CD4-positive, alpha-beta T cell treated with Interleukin-6 for 4 hours (primary cell): ENCODE results near the gene RIMBP2.

ENCODE experiments used
- DNase-seq: peaks from one replicate; pipeline ENCODE4 v3.0.0-alpha.2; 2020; ENCODE audit warnings: mixed read lengths

Gene RIMBP2

DNA sequence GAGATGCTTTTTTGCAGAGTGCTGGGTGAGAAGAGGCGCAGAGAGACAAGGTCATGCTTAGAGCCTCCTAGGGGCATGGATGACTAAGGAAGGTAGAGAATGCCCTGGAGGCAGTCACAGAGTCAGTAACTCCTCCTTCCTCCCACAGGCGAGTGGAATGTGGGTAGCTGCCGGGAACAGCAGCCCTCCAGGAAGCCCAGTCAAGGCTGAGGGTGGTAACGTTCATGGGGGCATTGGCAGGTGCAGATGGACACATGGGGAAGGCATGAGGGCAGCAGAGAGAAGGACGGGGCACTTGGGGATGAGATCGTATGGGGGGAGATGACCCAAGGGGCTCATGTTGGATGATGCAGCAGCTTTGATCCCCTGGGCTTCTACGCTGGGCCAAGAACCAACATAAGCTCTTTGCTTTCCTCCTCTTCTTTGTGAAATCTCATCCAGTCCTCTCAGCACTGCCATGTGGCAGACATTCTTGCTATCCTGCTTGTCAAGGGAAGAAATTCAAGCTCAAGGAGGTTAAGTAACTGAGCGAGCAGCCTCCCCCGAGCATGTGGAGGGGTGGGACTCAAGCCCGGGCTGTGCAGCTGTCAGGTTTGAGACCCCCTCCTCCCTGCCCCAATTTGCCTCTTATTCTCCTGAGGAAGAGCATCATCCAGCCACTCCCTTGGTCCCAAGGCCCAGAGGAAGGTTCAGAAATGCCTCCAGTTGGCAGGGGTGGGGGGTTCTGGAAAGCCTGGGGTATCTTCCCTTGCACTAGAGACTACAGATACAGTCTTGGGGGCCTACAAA, 190.5 kb downstream of the RIMBP2 start:
- DNase-seq: no peak

- DNase-seq: no peak
These were observed 191.3 kb downstream of the RIMBP2 start for GRCh38 chr12:130524759-130525158.

DNA sequence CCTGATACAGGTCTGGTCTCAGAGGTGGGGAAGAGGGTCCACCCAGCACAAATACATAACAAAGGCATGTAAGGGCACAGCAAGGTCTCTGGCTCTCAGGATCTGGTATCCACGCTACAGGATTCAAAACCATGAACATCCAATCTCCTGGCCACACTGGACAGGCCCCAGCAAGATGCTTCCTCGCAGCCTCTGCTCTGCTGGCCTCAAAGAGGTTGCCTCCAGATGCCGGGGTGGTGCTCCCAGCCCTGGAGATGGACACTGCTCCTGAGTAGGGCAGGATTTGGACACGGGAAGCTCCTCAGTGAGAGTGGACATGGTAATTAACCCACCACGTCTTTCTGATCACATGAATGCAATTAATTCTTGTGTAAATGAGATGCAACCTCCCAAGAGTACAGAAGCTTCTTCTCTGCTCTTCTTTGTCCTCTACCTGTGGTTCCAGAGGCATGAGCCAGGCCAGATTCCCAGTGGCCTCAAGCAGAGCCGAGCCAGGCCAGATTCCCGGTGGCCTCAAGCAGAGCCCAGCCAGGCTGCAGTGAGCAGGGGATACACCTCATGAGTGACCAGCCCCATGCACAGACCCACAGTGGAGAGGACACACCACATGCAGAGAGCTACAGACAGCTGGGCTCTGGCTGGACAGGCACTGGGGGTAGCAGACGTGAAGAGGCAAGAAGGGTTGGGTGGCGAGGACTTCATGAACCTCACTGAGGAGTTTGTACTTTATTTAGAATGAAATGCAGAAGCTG, 192.1 kb downstream of the RIMBP2 start:
- no peak for DNase-seq

DNA sequence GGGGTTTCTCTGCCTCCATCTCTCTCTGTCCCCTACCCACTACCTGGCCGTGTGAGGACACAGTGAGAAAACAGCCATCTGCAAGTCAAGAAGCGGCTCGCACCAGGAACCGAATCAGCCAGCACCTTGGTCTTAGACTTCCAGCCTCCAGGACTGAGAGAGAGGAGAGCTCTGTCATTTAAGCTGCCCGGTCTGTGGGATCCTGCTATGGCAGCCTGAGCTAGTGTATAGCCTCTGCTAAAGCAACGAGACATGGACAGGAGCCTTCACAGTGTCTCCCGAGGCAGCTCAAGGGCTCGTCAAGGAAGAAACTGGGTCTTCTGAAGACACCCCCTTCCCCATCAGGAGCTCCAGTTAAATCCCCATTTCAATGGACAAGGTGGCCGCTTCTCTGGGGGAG, 192.9 kb downstream of the RIMBP2 start:
- DNase-seq: no peak

DNA sequence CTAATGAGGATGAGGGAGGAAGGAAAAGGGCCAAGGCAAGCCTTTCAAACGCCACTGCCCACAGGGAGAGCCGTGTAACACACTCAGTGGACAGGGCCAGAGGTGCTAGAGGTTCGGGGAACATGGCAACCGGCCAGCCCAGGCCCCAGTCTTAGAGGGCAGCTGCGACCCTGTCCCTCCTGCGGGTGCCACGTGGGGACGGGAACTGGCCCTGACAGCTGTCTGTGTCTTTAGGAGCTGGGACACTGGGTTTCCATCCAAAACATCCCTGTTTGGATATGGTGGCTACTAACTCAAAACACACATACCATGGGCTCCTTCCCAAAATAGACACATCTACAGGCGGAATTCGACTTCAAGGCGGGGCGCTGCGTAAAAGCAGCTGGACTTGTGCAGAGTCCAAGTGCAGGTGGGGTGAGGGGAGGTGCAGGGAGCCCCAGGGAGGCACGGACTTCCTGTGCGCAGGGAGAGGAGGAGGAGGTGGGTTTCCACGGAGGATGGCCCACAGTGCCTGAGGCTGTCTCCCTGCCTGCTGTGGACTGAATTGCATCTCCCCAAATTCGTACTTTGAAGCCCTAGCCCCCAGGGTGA, 193.8 kb downstream of the RIMBP2 start:
- DNase-seq: no peak

DNA sequence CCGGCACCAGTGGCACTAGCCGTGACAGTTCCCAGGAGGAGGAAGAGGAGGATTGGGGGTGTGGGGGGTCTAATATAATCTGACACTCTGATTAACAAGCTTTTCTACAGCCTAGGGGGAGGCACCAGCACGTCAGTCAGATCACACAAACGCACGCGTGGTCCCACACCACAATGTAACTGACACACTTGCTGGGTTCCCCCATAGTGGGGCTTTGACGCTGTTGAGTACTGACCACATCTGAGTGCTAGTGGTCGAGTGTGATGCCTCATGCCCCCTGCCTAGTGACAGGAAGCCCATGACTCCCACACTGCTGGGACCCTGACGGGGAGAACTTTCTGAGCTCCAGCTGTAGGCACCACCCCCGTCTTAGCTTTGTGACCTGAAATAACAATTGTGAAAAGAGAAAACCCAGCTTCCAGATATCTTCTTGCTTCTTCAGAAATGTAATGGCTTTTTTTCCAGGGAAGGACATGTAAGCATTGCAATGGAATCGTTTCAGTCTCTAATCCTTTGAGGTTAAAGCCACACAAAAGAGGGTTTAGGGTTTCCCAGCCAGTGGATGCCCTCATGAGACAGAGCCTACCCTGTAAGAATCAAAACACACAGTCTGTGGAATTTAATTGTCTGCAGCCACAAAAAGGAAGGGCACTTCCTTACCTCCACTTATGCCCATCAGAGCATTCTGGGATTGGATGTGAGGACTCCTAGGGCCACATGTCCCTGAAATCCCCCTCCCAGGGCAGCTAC, 194.5 kb downstream of the RIMBP2 start:
- DNase-seq: no peak

DNA sequence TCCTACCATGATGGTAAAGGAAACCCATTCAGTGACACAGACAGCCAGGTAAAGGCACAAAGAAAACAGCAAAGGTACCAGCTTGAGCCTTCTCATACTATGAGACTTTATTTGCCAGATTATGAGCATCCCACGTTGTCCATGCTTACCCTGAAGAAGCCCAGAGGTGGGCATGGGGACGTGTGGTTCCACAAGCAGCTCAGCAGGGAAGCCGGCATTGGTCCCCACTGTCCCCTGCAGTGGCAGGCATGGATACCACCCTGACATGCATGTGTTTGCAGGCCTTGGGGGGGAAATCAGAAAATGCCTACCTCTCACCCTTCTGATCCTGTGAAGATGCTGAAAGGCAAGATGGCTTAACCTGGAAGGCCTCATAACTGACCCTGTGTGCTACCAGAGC, 195.3 kb downstream of the RIMBP2 start:
- DNase-seq: no peak

DNA sequence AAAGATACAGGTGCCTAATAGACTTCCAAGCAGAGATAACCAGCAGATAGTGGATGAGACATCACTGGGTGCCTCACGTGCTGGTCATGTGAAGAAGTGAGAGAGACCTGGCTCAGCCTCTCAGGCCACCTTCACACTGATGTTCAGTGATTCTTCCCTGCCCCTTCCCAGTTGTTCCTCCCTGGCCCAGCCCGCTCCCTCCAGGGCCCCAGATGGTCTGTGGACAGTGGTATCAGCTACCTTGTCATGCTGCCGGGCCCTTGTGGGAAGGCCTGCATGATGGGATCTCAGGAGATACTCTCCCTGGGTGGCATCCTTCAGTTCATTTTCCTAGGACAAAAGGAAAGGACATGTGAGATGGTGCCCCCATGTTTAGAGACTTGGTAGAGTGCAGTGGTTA, 198.5 kb downstream of the RIMBP2 start:
- no peak for DNase-seq

DNA sequence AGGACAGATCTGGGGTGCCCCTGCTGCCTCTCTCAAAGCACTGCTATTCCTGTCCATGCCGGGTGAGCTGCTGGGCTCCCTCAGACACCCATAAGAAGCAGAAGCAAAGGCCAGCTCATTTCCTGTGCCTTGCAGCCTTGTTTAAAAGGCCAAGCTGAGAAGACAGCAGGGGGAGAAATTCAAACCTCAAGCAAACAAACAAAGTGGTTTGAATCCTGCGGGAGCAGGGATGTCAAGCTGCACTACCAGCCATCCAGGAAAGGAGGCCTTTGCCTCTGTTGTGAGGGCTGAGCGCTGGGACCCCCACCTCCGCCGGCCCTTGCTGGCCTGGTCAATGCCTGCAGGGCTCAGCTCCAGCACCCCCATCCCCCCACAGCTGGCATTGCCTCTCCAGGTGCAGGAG, 201.9 kb downstream of the RIMBP2 start:
- no peak for DNase-seq

- no peak for DNase-seq
These were observed 202.5 kb downstream of the RIMBP2 start for GRCh38 chr12:130513556-130513955.

DNA sequence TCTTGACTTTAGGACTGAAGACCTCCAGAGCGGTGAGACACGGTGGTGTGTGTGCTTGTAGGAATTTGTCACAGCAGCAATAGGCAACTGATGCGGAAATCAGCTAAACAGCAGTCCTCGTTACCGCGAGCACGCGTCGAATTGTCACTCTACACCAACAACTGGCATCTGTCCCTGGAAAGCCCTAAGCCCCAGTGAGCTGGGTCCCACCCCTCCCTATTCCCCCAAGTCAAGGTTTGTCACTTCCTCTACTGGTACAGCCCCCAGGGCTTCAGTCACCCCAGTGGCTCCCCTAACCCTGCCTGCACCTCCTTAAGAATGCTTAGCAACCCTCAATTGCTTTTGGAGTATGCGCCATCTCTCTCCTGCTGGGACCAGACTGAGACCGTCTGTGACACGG, 204.8 kb downstream of the RIMBP2 start:
- no peak for DNase-seq

DNA sequence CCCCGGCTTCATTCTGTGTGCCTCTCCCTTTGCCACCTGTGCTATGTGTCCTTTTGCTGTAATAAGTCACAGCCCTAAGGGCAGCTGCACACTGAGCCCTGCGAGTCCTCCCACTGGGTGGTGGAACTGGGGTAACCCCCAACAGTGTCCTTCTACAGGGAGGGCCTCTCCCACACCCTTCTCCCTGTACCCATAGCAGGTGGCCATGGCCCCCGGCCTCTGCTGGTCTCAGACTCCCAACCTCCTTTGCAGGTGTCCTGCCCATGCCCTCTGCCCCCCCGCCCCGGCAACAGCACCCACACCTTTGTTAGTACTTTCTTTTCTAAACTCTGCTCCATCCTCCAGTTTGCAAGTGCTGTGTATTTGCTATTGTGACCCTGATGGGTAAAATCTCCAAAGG, 206.6 kb downstream of the RIMBP2 start:
- no peak for DNase-seq

DNA sequence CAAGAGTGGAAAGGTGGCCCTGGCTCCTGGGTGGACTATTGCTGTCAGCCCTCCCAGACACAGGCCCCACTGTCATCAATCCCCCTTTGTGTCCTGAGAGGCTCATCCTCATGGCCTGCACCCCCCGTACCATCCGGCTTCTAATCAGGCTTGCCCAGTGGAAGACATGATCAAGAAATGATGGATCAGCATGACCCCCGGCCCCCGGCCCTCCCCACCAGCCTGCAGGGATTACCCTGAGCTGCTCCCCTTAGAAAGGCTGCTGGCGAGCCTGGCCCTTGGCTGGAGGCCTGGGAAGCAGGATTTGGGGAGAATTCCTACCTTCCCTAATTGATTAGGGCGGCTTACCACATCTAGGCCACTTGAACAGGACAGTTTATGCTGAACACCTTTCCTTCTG, 207.3 kb downstream of the RIMBP2 start:
- no peak for DNase-seq

DNA sequence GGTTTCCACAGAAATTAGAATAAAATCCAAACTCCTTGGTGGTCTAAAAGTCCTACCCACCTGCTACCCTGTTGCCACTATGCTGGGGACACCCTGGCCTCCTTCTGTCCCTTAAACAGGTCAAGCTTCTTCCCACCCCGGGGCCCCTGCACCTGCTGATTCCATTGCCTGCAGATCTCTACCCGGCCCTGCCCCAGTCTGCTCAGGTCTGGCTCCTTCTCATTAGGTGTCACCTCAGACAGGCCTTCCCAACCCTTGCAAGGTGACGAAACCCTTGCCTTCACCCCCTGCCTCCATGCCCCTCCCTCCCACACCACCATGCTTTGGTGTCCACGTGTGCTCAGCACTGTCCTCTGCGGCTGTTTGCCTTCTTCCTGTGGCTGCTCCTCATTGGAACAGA, 207.8 kb downstream of the RIMBP2 start:
- no peak for DNase-seq

DNA sequence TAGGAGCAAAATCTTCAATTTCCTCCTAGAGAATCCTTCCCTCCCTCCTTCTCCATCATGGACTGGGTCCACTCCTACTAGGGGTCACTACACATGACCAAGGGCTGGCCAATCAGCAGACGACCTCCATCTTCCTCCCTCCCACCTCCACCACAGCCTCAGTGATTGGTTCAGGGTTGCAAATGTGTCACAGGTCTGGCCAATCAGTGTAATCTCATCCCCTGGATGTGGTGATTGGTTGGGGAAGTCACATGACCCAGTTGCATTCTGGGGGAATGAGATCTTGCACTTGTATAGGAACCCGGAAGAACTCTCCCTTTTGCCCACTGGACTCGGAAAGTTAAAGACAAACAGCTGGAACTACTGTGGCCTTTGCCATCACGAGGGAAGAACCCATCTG, 209.3 kb downstream of the RIMBP2 start:
- no peak for DNase-seq

DNA sequence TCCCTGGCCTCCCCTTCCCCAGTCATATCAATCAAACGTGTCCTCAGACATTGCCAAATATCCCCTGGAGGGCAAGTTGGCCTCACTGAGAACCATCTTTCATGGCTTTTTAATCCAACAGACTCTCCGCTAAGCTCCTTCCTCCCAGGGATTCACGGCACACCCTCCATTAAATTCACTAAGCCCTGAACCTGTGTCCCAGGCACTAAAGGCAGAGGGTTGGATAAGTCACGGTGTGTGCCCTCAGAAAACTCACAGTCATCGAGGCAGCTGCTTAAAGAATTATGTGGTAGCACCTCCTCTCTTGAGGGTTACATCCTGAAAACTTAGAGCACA, 211.3 kb downstream of the RIMBP2 start:
- DNase-seq: no peak

- DNase-seq: no peak
These were observed 211.8 kb downstream of the RIMBP2 start for GRCh38 chr12:130504110-130504839.

- no peak for DNase-seq
These were observed 214.3 kb downstream of the RIMBP2 start for GRCh38 chr12:130501821-130502220.

DNA sequence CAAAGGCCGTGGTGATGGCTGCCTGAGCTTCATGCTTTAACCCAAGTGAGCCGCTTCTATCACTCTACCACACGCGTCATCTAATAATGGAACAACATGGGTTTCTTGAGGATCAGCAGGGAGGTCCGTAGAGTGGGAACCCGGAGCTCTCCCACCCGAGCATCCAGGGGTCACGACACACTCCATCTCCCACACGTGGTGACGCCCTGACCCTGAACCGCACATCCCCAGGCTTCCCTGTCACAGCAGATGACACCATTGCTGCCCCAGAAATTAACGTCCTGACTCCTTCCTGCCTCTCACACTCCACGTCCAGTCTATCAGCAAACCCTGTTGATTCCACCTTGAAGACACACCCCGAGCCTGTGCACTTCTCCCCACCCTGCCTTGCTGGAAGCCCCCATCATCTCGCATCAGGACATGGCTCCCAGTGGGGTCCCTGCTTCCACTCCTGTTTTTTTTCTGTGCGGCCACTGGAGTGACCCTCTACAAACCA, 215.2 kb downstream of the RIMBP2 start:
- no peak for DNase-seq

- no peak for DNase-seq
These were observed 216.6 kb downstream of the RIMBP2 start for GRCh38 chr12:130499474-130499873.

DNA sequence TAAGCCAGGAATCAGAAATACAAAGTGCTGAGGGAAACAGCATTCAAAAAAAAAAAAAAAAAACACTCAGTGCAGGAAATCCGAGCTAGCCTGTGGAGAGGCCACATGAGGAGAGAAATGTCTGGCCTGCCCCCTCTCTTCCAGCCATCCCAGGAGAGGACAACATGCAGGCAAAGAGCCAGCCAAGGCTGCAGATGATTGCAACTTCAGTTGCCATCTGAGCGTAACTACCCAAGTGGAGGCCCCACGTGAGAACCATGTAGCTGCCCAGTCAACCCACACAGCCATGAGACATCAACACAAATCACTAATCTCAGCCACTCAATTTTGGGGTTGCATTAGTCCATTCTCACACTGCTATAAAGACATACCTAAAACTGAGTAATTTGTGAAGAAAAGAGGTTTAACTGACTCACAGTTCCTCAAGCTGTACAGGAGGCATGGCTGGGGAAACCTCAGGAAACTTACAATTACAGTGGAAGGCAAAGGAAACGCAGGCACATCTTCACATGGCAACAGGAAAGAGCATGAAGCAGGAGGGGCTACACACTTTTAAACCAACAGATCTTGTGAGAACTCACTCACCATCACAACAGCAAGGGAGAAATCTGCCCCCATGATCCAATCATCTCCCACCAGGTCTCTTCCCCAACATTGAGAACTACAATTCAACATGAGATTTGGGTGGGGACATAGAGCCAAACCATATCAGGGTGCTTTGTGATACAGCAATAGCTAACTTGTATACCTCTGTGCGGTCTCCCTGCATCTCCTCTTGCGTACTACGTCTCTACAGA, 217.3 kb downstream of the RIMBP2 start:
- DNase-seq: no peak

GRCh38 chr12:130497991-130498390, 218.1 kb downstream of the RIMBP2 start:
- no peak for DNase-seq
